HG02588 (cell line): ENCODE results near the gene CACNB1.
"Not testable (repeated sequence)": the region's sequence is repeated elsewhere in the genome, so short reads cannot be mapped to it uniquely, and the experiment has no call there.

Source experiments
- ATAC-seq: cut with Tn5 transposase; IDR thresholded peaks from one replicate; pipeline ENCODE4 v1.9.1; 2021; ENCODE audit warnings: mild to moderate bottlenecking, moderate library complexity; ENCODE audit not compliant: unreplicated experiment

The CACNB1 gene

GRCh38 chr17:39129544-39129943 lies 67.9 kb downstream of the CACNB1 start:
- ATAC-seq: not testable (repeated sequence)

- ATAC-seq: no peak
Observed at GRCh38 chr17:39126436-39126835, 71.0 kb downstream of the CACNB1 start.

- ATAC-seq: no peak
Observed at GRCh38 chr17:39125143-39125875, 72.2 kb downstream of the CACNB1 start.

DNA sequence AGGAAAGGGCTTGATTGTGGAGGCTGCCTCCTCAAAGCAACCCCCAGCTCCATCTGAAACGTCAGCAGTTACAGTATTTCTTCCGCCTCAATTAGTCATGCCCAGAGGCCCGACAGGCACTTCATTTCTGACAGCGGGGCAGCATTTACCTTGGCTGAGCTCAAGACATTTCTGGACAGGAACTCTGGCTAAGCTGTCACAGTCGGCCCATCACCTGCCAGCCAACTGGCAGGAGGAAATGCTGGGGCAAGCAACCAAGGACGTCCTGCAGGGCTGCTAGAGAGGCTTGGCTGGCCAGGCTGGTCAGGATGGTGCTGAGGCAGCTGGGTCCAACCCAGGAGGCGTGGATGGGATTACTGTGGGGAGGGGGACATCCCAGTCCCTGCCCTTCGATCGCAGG lies 73.8 kb downstream of the CACNB1 start:
- no peak for ATAC-seq
